HG03159 (cell line): ENCODE measurements around the gene RPS19BP1.

ENCODE experiments used
- ATAC-seq: cut with Tn5 transposase; IDR thresholded peaks from one replicate; pipeline ENCODE4 v1.9.1; 2021; ENCODE audit warnings: mild to moderate bottlenecking, moderate library complexity; ENCODE audit not compliant: unreplicated experiment

Gene RPS19BP1

DNA sequence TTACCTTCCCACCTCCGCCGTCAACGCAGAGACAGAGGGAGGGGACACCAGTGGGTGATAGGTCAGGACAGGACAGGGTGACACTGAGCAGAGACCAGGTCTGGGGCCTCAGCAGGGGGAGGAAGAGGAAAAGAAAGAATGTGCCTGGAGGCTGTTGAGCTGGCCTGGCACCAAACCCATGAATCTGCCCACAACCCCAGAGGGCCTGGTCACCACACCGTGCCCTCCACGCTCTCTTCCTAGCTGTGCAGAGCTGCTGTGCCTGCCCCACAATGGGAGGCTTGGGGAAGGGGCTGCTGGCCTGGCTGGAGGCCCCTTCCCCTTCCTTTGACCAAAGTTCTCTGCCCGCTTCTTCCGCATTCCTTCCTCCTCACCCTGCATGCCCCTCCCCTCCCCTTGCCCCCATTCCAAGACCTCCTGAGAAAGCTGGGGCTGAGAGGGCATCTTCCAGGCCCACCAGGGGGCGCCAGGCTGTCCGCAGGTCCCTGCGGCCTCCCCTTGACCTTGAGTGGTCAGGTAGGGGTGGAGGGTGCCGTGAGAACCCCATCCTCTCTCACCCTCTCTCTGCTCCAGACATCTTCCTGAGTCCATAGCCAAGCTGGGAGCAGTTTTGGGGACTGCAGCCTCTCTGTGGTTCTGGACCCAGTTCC, 27.0 kb upstream of the RPS19BP1 start:
- no peak for ATAC-seq

DNA sequence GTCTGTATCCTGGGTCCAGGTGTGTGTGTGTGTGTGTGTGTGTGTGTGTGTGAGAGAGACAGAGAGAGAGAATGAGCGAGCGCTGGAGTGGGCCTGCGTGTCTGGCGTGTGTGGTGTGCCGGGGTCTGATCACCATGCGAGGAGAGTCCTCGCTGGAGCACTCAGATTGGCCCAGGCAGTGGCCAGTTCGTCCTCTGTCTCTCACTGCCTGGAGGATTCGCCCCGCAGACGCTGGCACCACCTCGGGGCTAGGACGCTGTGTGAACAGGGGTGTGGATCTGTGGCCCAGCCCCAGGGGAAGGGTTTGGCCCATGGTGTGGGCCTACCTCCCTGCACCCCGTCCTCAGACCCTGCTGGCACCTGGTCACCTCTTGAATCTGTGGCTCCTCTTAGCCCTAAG, 26.4 kb upstream of the RPS19BP1 start:
- ATAC-seq: no peak

- ATAC-seq: no peak
These were observed 25.7 kb upstream of the RPS19BP1 start for GRCh38 chr22:39558254-39558727.

GRCh38 chr22:39556970-39557841, 24.7 kb upstream of the RPS19BP1 start:
- no peak for ATAC-seq

DNA sequence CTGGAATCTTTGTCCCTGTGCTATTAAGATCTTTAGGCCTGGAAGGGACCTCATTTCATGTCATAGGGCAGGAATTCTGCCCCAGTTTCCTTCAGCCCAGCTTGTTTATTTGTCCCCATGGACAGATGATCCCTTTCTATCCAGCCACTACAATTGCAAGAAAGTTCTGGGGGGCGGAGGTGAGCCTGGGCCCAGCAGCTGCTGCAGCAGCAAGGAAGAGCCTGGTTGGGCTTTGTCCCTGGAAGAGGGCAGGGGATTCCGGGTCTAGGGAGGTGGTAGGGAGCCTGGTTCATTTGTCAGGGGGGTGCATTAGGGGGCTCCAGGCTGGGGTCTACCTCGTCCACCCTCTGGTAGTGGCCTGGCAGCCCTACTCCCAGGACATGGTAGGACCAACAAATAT, 21.6 kb upstream of the RPS19BP1 start:
- ATAC-seq: no peak

DNA sequence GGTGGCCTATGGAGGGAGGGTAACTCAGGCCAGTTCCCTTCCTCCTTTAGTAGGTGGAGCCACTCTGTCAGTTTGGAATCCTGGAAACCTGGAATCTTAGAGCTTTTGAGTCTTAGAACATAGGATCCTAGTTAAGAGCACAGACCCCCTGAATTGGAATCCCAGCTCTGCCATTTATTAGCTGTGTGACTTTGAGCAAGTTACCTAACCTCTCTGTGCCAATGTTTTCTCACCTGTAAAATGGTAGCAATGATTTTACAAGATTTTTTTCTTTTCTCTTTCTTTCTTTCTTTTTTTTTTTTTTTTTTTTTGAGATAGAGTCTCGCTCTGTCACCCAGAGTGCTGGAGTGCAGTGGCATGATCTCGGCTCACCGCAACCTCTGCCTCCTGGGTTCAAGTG, 20.9 kb upstream of the RPS19BP1 start:
- ATAC-seq: no peak

- no peak for ATAC-seq
These were observed 15.0 kb upstream of the RPS19BP1 start for GRCh38 chr22:39547587-39547947.

- ATAC-seq: no peak
These were observed 14.5 kb upstream of the RPS19BP1 start for GRCh38 chr22:39546889-39547586.

DNA sequence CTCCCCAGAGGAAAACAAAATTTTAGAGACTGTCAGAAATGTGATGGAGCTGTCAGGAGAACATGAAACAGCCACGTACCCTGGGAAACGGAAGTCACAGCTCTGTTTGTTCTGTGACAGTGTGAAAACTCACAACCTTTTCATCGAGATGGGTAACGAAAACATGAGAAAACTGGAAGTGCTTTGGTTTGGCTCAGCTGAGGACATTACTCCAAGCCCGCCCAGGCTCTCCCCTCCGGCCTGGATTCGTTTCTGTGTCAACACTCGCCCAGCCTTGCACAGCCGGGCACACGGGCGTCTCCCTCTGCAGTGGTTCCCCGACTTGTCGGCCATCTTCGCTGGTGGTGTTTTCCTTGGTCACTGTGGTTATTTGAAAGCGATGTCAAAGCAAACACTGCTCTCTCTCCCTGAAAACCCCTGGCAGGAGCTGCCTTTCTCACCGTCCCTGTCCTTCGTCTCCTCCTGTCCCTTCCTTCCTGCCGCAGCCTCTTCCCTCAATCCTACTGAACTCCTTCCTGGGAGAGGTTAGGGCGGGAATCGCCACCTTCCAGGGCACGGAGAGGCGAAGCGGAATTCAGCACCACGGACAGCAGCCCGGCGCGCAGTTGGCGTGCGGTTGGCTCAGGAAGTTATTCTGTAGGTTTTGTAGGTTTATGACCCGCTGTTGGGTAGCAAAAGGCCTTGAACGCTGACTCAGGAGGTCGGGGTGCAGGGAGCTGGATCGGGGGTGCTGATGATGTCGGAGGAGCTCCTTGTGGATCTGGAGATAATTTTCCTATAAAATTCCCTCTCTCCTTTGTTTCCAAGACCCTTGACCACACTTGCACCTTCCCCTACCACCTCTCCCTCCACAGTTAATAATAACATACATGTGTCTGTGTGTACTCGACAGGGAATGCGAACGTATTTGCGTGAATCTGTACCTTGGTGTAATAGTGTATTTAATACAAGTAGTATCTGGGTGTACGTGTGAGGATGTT, 13.1 kb upstream of the RPS19BP1 start:
- ATAC-seq: no peak

GRCh38 chr22:39543095-39543494, 10.5 kb upstream of the RPS19BP1 start:
- ATAC-seq: no peak

- ATAC-seq: no peak
These were observed 5.4 kb upstream of the RPS19BP1 start for GRCh38 chr22:39537975-39538374.

- ATAC-seq: no peak
These were observed 4.2 kb upstream of the RPS19BP1 start for GRCh38 chr22:39536711-39537110.

GRCh38 chr22:39535831-39536449, 3.4 kb upstream of the RPS19BP1 start:
- ATAC-seq: no peak

GRCh38 chr22:39535357-39535725, 2.8 kb upstream of the RPS19BP1 start:
- no peak for ATAC-seq

- ATAC-seq: no peak
These were observed 2.2 kb upstream of the RPS19BP1 start for GRCh38 chr22:39534591-39535356.

DNA sequence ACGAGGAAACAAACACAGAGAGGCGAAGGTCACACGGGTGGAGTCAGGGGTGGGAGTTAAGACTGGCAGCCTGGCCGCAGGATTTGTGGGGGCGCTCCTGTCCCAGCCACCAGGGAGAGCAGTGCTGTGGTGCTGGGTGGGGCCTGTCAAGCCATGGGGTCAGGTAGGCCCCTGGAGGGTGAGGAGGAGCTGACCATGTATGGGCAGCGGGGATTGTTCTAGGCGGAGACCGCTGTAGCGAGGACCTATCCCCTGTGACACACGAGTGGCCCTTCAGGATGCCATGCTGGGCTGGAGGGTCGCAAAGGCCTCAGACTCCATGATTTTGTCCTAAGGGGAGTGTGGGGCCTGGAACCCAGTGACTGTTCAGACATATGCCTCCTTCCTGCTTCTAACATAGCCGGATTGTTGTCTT, 1.6 kb upstream of the RPS19BP1 start:
- no peak for ATAC-seq

DNA sequence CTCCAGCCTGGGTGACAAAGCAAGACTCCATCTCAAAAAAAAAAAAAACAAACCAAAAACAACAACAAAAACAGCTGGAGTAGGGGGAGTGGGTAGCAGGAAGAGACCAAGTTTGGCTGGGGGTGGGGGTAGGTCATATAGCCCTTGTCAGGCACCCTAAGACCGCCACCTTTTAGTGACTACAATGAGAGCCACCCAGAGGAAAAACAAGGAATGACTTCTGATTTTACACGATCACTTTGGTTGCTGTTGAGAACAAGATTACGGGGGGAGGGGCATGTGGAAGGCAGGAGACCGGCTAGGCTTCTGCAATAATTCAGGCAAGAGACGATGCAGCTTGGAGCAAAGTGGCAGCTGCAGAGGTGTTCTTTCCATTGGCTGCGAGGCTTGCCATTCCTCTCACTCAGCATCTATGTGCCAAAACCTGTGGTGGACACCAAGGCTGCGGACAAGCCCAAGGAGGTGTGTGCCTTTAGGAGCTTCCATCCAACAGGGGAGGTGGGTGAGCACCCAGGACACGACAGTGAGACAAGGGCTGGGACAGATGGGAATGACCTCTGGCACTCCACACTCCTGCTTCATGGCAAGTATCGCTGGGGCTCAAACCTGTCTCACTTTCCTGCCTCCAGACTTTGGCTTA, 1.7 kb downstream of the RPS19BP1 start:
- no peak for ATAC-seq

DNA sequence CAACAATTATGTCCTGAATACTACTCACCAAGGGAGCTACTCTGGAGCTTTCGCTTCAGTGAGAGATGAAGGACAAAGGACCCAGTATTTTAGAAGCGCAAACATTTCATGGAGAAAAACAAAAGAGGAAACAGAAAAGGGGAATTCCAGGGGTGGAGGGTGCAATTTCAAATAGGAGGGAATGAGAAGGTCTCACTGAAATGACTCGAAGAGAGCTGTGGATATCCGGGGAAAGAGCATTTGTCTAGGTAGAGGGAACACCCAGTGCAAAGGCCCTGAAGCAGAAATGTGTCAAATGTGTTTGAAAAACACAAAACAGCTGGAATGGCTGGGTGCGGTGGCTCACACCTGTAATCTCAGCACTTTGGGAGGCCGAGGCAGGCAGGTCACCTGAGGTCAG, 2.4 kb downstream of the RPS19BP1 start:
- no peak for ATAC-seq

GRCh38 chr22:39529487-39529851, 3.1 kb downstream of the RPS19BP1 start:
- no peak for ATAC-seq
